Natural killer cell (primary cell): Measurements from ENCODE around the gene KCTD11. TPM values are rescaled to one million over a fixed set of nuclear protein-coding genes. Genes with fewer than 3 reads are reported as not detected.

Source experiments
- ATAC-seq, 3 donors: fragments of 150-1000 bp in 2 of 3; fragments of 200-7000 bp in 1 of 3; cut with Tn5 transposase; 1 replicate in 1 of 3; 2 replicates in 2 of 3; pipeline ENCODE4 v1.10.0; 2021; ENCODE audit warnings: mild to moderate bottlenecking in 2 of 3, moderate library complexity in 2 of 3
- DNase-seq, 2 donors: peaks; one replicate each; pipeline versions ENCODE4 v3.0.0 to v3.0.0-alpha.2; 2013 to 2021; ENCODE audit warnings: mixed read lengths in 1 of 2
- H3K27ac ChIP-seq: one replicate; pipeline ENCODE4 v1.5.1; 2013; ENCODE audit warnings: mild to moderate bottlenecking, low read length
- H3K27me3 ChIP-seq: one replicate; pipeline ENCODE4 v1.6.1; 2013; ENCODE audit warnings: low read length; ENCODE audit not compliant: control insufficient read depth, insufficient read depth
- H3K36me3 ChIP-seq: one replicate; pipeline ENCODE4 v1.6.1; 2013; ENCODE audit warnings: low read length; ENCODE audit not compliant: control insufficient read depth, insufficient read depth
- H3K4me1 ChIP-seq: one replicate; pipeline ENCODE4 v1.6.1; 2013; ENCODE audit warnings: low read length; ENCODE audit not compliant: control insufficient read depth, insufficient read depth
- H3K4me3 ChIP-seq: one replicate; pipeline ENCODE4 v1.5.1; 2013; ENCODE audit warnings: low read length
- H3K9me3 ChIP-seq: one replicate; pipeline ENCODE4 v1.6.1; 2013; ENCODE audit warnings: low read length; ENCODE audit not compliant: control insufficient read depth, insufficient read depth
- H3K27ac Mint-ChIP-seq, 2 donors: one replicate each; pipeline ENCODE4 v1.8.0; 2022; ENCODE audit warnings: mild to moderate bottlenecking in 2 of 2, mixed read lengths in 2 of 2, moderate library complexity in 1 of 2
- H3K27me3 Mint-ChIP-seq, 2 donors: one replicate each; pipeline ENCODE4 v1.8.0; 2022; ENCODE audit warnings: low read depth in 2 of 2, mixed read lengths in 2 of 2
- H3K36me3 Mint-ChIP-seq: one replicate; pipeline ENCODE4 v1.8.0; 2022; ENCODE audit warnings: mixed read lengths
- H3K4me1 Mint-ChIP-seq, 2 donors: one replicate each; pipeline ENCODE4 v1.8.0; 2022; ENCODE audit warnings: mixed read lengths in 2 of 2
- H3K4me3 Mint-ChIP-seq: one replicate; pipeline ENCODE4 v1.8.0; 2022; ENCODE audit warnings: mild to moderate bottlenecking, moderate library complexity, mixed read lengths
- H3K9me3 Mint-ChIP-seq, 2 donors: one replicate each; pipeline ENCODE4 v1.8.0; 2022; ENCODE audit warnings: mixed read lengths in 2 of 2
- CTCF ChIP-seq: fragments of 200-600 bp; IDR thresholded peaks from one replicate; pipeline ENCODE4 v1.8.0; 2022; ENCODE audit warnings: antibody characterized with exemption
- WGBS: methylation state at CpG from one replicate; pipeline ENCODE4 v1.1.7; 2013; ENCODE audit warnings: missing lambda C conversion rate; ENCODE audit not compliant: insufficient coverage; 5-methylcytosine and 5-hydroxymethylcytosine counted together
- intact Hi-C: fragments of 100-400 bp; cut with micrococcal nuclease; formaldehyde crosslinking; loops from one replicate; pipeline ENCODE4 v1.14.2; 2022
- total RNA-seq, 4 donors: library from RNA; stranded (reverse); fragments of 120-200 nt in 1 of 4; gene quantifications; one replicate each; pipeline versions ENCODE4 v1.2.3 to v1.2.4, GENCODE V29; 2013 to 2022

The KCTD11 gene
- total RNA-seq, 3 donors from 2014 or later (not counting 1 experiment from before 2014, with no cell fraction given): 5.6 to 9.7 (median 8.3) TPM

- Mint-ChIP-seq H3K4me3 (peak overlapping the region; percentile 49), H3K27ac (peak overlapping the region; percentile 56 to 99), H3K4me1 (peaks cover 17 to 35% of the 10 kb centered on the region in 2 donors), H3K9me3 (no peaks in the 10 kb centered on the region), H3K27me3 (no peaks in the 10 kb centered on the region), H3K36me3 (no peaks in the 10 kb centered on the region)
- H3K9me3 ChIP-seq: no peaks in the 10 kb centered on the region
- H3K4me1 ChIP-seq: peaks cover 36% of the 10 kb centered on the region
- no peak overlapping the region for H3K27ac ChIP-seq
- intact Hi-C loops: no loop called here
- 91% methylated on average over 14 of the region's 16 CpGs for WGBS
- H3K36me3 ChIP-seq: peaks cover 49% of the 10 kb centered on the region
- TF ChIP-seq CTCF: no peak
- H3K4me3 ChIP-seq: no peak overlapping the region
- no peak for ATAC-seq
- no peaks in the 10 kb centered on the region for H3K27me3 ChIP-seq
- no peak for DNase-seq
These were observed 34.7 kb upstream of the KCTD11 start for GRCh38 chr17:7317161-7317803.

DNA sequence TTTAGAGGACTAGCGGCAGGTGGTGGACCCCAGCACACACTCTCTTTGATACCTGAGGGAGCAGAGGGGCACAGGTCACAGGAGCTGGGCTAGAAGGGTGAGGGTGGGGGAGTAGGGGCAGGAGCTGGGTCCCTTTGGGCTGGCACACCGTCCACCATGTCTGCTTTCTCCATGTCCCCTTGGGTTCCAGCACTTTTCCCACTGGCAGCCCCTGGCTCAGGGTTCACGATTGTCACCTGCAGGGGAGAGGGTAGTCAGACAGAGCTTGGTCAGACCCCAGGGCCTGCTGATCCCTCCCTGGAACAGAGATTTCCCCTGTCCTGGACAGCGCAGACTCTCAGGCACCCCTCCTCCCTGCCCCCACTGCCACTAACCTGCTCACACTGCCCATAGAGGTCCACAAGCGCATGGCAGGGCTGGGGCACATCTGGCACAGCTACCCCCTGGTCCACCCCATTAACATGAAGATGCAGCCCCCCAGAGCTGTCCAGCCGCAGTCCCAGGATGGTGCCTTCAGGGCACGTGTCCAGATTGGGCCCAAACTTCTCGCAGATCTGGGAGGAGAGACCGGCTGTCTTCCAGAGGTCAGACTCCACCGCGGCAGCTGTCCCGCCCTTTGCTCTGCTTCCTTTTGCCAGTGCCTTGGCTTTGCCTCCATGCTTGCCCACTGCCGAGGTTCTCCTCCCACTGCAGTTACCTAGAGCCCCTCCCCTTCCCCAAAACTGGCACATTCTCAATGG lies 33.7 kb upstream of the KCTD11 start:
- no peak overlapping the region for H3K27ac ChIP-seq
- no peaks in the 10 kb centered on the region for H3K9me3 Mint-ChIP-seq
- TF ChIP-seq CTCF: no peak
- H3K9me3 ChIP-seq: no peaks in the 10 kb centered on the region
- H3K4me1 Mint-ChIP-seq: peaks cover 8 to 25% of the 10 kb centered on the region in 2 donors
- H3K4me3 ChIP-seq: no peak overlapping the region
- 95% methylated on average over 13 of the region's 13 CpGs for WGBS
- no peak for ATAC-seq
- H3K27ac Mint-ChIP-seq: peak overlapping the region in 1 of 2 donors; percentile 56
- no peak for DNase-seq
- H3K27me3 Mint-ChIP-seq: no peaks in the 10 kb centered on the region
- peaks cover 26% of the 10 kb centered on the region for H3K4me1 ChIP-seq
- H3K36me3 ChIP-seq: peaks cover 49% of the 10 kb centered on the region
- no peaks in the 10 kb centered on the region for H3K36me3 Mint-ChIP-seq
- no peaks in the 10 kb centered on the region for H3K27me3 ChIP-seq
- intact Hi-C loops: no loop called here
- H3K4me3 Mint-ChIP-seq: peak overlapping the region; percentile 55

DNA sequence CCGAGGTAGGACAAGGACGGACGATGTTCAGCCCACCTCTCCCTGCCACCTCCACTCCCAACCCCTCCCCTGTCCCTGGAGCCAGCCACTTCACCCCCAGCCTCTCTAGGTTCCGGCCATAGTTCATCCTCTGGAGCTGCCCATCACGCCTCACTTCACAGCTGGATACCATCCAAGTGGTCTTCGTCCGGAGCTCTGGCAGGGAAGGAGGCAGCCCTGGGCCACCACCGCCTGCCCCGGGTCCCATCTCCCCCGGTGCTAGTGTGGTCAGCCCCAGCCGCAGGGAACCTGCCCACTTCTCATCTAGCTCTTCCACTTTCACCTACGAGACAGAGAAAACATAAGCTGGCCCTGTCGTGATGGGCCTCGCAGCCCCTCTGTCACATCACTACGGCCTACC lies 30.5 kb upstream of the KCTD11 start:
- Histone ChIP-seq H3K27me3 (no peaks in the 10 kb centered on the region), H3K9me3 (no peaks in the 10 kb centered on the region), H3K4me1 (peaks cover 6% of the 10 kb centered on the region), H3K36me3 (peaks cover 51% of the 10 kb centered on the region), H3K4me3 (no peak overlapping the region), H3K27ac (no peak overlapping the region)
- Mint-ChIP-seq H3K27ac (no peak overlapping the region), H3K36me3 (no peaks in the 10 kb centered on the region), H3K9me3 (no peaks in the 10 kb centered on the region), H3K4me3 (no peak overlapping the region), H3K27me3 (no peaks in the 10 kb centered on the region), H3K4me1 (peaks cover 0 to 5% of the 10 kb centered on the region in 2 donors)
- no peak for TF ChIP-seq CTCF
- ATAC-seq: no peak
- 96% methylated on average over 15 of the region's 15 CpGs for WGBS
- intact Hi-C loops: no loop called here
- DNase-seq: no peak
